ENCODE results near the gene PPP6R1.

DNA sequence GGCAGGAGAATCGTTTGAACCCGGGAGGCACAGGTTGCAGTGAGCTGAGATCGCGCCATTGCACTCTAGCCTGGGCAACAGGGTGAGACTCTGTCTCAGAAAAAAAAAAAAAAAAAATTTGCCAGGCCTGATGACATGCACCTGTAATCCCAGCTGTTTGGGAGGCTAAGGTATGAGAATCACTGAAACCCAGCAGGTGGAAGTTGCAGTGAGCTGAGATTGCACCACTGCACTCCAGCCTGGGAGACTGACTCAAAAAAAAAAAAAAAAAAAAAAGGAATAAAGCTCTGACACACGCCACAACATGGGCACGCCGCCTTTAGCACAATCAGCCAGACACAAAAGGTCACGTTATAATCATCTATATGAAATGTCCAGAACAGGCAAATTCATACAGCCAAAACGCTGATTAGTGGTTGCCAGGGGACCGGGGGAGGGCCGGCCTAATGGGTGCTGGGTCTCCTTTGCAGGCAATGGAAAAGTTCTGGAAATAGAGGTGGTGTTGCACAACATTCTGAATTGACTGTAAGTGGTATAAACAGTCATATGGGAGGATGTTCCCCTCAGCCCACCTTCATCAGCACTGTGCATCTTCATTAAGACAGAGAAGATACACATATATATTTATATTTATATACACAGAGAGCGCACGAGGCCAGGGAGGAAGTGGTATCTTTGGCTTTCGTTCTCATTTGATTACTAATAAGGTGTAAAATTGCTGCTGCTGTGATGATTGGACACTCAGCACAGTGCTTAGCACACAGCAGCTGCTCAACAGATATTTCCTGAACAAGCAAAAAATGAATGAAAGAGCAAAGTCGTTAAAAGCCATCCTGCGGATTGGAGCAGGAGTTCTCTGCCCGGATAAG lies 17.3 kb upstream of the PPP6R1 start:
- TF ChIP-seq, protein P1, sequence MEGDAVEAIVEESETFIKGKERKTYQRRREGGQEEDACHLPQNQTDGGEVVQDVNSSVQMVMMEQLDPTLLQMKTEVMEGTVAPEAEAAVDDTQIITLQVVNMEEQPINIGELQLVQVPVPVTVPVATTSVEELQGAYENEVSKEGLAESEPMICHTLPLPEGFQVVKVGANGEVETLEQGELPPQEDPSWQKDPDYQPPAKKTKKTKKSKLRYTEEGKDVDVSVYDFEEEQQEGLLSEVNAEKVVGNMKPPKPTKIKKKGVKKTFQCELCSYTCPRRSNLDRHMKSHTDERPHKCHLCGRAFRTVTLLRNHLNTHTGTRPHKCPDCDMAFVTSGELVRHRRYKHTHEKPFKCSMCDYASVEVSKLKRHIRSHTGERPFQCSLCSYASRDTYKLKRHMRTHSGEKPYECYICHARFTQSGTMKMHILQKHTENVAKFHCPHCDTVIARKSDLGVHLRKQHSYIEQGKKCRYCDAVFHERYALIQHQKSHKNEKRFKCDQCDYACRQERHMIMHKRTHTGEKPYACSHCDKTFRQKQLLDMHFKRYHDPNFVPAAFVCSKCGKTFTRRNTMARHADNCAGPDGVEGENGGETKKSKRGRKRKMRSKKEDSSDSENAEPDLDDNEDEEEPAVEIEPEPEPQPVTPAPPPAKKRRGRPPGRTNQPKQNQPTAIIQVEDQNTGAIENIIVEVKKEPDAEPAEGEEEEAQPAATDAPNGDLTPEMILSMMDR (conservative IDR thresholded peaks at IDR 0.05) = no peak
- TF ChIP-seq ZFX (IDR thresholded peaks at IDR 0.05) = no peak
